Neural progenitor cell (in vitro differentiated cells): ENCODE measurements around the gene MYO1E. TPM values are rescaled to one million over a fixed set of nuclear protein-coding genes. Genes with fewer than 3 reads are reported as not detected.

ENCODE experiments used
- DNase-seq: peaks from one replicate; pipeline ENCODE4 v3.0.0-alpha.2; 2016; ENCODE audit warnings: low spot score
- H2AFZ ChIP-seq: fragments of 200-600 bp; sonication (generic); replicated peaks from 2 replicates; pipeline ENCODE4 v1.6.1; 2016; ENCODE audit warnings: antibody characterized with exemption
- H3F3A ChIP-seq: fragments of 200-600 bp; sonication (generic); 2 replicates; pipeline ENCODE4 v1.6.1; 2016; ENCODE audit warnings: antibody characterized with exemption, low read depth
- H3K27ac ChIP-seq: fragments of 200-600 bp; sonication (generic); 2 replicates; pipeline ENCODE4 v1.5.1; 2016; ENCODE audit warnings: mild to moderate bottlenecking
- H3K27me3 ChIP-seq: fragments of 200-600 bp; sonication (generic); 2 replicates; pipeline ENCODE4 v1.6.1; 2016; ENCODE audit warnings: mild to moderate bottlenecking, moderate library complexity
- H3K36me3 ChIP-seq: fragments of 200-600 bp; sonication (generic); 2 replicates; pipeline ENCODE4 v1.5.1; 2016
- H3K4me1 ChIP-seq: fragments of 200-600 bp; sonication (generic); 2 replicates; pipeline ENCODE4 v1.6.1; 2016; ENCODE audit warnings: mixed run types
- H3K4me2 ChIP-seq: fragments of 200-600 bp; sonication (generic); 2 replicates; pipeline ENCODE4 v1.6.1; 2016
- H3K4me3 ChIP-seq: fragments of 200-600 bp; sonication (generic); 2 replicates; pipeline ENCODE4 v1.5.1; 2016
- H3K79me2 ChIP-seq: fragments of 200-600 bp; sonication (generic); 2 replicates; pipeline ENCODE4 v1.6.1; 2016; ENCODE audit warnings: low read depth
- H3K9ac ChIP-seq: fragments of 200-600 bp; sonication (generic); 2 replicates; pipeline ENCODE4 v1.6.1; 2016
- H3K9me3 ChIP-seq: fragments of 200-600 bp; sonication (generic); 2 replicates; pipeline ENCODE4 v1.5.1; 2016; ENCODE audit warnings: low read depth
- H4K20me1 ChIP-seq: fragments of 200-600 bp; sonication (generic); 2 replicates; pipeline ENCODE4 v1.6.1; 2016; ENCODE audit warnings: low read depth
- H3K27ac Mint-ChIP-seq: 3 replicates; pipeline ENCODE4 v1.8.0; 2021; ENCODE audit warnings: mixed read lengths
- H3K27me3 Mint-ChIP-seq: 2 replicates; pipeline ENCODE4 v1.8.0; 2022; ENCODE audit warnings: low read depth, mild to moderate bottlenecking, inconsistent platforms, moderate library complexity, mixed read lengths; ENCODE audit not compliant: insufficient read depth
- H3K36me3 Mint-ChIP-seq: 3 replicates; pipeline ENCODE4 v1.8.0; 2021; ENCODE audit warnings: mixed read lengths
- H3K4me1 Mint-ChIP-seq: 3 replicates; pipeline ENCODE4 v1.8.0; 2021; ENCODE audit warnings: mixed read lengths
- H3K4me3 Mint-ChIP-seq: 3 replicates; pipeline ENCODE4 v1.8.0; 2021; ENCODE audit warnings: mild to moderate bottlenecking, moderate library complexity, mixed read lengths
- H3K9me3 Mint-ChIP-seq: 3 replicates; pipeline ENCODE4 v1.8.0; 2020; ENCODE audit warnings: mixed read lengths
- EZH2 ChIP-seq: fragments of 200-600 bp; sonication (generic); IDR thresholded peaks from 2 replicates; pipeline ENCODE4 v1.6.1; 2017; ENCODE audit warnings: antibody characterized with exemption, mild to moderate bottlenecking, moderate library complexity
- EZH2phosphoT487 ChIP-seq: fragments of 200-600 bp; sonication (generic); IDR thresholded peaks from 2 replicates; pipeline ENCODE4 v1.6.1; 2017; ENCODE audit warnings: antibody characterized with exemption
- total RNA-seq: library from RNA; depleted of rRNA; stranded (reverse); fragments of >200 nt; gene quantifications from 2 replicates; pipeline ENCODE4 v1.2.3, GENCODE V29; 2015; ENCODE audit warnings: low replicate concordance
- TF ChIP-seq, protein P1 (sequence below): fragments of 200-600 bp; sonication (generic); IDR thresholded peaks from 2 replicates; pipeline ENCODE4 v1.5.1; 2017; ENCODE audit warnings: antibody characterized with exemption, mild to moderate bottlenecking

Gene MYO1E
- total RNA-seq, 1 donor from 2014 or later, result 49.7 TPM

GRCh38 chr15:59294574-59295260 is 78.0 kb downstream of the MYO1E start:
- H3K27me3 Mint-ChIP-seq, result no peaks in the 10 kb centered on the region
- H3K9me3 Mint-ChIP-seq, result no peaks in the 10 kb centered on the region
- H3K27ac Mint-ChIP-seq, result peak overlapping the region; percentile 44
- no peak for DNase-seq
- no peak overlapping the region for H3K4me3 Mint-ChIP-seq
- Histone ChIP-seq H3F3A (peaks cover 22% of the 10 kb centered on the region), H3K9me3 (no peaks in the 10 kb centered on the region), H3K4me3 (no peak overlapping the region), H3K36me3 (no peaks in the 10 kb centered on the region), H3K79me2 (no peaks in the 10 kb centered on the region), H2AFZ (no peak overlapping the region), H3K4me2 (no peak overlapping the region), H3K27me3 (no peaks in the 10 kb centered on the region), H3K9ac (no peak overlapping the region), H3K27ac (no peak overlapping the region), H4K20me1 (peaks cover 10% of the 10 kb centered on the region), H3K4me1 (peaks cover 43% of the 10 kb centered on the region)
- no peaks in the 10 kb centered on the region for H3K36me3 Mint-ChIP-seq
- H3K4me1 Mint-ChIP-seq, result peaks cover 50% of the 10 kb centered on the region
- TF ChIP-seq, protein P1, sequence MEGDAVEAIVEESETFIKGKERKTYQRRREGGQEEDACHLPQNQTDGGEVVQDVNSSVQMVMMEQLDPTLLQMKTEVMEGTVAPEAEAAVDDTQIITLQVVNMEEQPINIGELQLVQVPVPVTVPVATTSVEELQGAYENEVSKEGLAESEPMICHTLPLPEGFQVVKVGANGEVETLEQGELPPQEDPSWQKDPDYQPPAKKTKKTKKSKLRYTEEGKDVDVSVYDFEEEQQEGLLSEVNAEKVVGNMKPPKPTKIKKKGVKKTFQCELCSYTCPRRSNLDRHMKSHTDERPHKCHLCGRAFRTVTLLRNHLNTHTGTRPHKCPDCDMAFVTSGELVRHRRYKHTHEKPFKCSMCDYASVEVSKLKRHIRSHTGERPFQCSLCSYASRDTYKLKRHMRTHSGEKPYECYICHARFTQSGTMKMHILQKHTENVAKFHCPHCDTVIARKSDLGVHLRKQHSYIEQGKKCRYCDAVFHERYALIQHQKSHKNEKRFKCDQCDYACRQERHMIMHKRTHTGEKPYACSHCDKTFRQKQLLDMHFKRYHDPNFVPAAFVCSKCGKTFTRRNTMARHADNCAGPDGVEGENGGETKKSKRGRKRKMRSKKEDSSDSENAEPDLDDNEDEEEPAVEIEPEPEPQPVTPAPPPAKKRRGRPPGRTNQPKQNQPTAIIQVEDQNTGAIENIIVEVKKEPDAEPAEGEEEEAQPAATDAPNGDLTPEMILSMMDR, result no peak
- TF ChIP-seq EZH2 (no peak), EZH2phosphoT487 (no peak)

DNA sequence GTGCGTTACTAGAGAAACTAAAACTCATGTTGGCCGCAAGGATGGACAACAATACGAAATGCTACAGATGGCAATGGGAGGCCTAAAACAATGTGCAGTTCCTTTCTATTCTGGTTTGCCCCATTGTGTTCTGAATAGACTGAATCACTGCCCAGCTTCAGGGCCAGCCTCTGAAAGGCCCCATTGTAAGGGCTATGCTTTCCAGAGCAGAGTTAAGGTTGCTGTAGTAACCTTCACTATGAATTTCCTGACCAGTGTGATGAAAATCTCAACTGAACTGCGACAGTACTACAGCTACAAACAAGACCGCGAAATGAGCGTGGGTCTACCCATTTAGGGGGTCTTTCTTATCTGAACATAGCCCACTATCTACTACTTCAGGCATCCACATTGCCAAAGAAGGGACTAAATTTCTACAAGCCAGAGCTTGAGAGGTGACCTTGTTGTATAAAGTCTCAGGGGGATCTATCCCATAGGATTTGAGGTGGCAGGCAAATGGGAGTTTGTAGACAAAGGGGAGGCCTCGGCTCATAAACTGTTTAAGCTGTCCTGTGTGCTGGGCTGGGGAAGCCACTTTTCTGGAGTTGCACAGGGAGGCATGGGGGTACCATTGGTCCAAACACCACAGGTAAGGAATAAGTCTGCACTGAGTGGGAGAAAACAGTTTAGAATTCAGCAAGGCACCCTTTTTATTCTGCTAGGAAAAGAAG is 80.1 kb downstream of the MYO1E start:
- Histone ChIP-seq H3K27me3 (no peaks in the 10 kb centered on the region), H3K27ac (no peak overlapping the region), H2AFZ (no peak overlapping the region), H4K20me1 (peaks cover 10% of the 10 kb centered on the region), H3K4me3 (no peak overlapping the region), H3K79me2 (no peaks in the 10 kb centered on the region), H3K4me2 (peak overlapping the region; percentile 41), H3K36me3 (no peaks in the 10 kb centered on the region), H3K9ac (no peak overlapping the region), H3K9me3 (no peaks in the 10 kb centered on the region), H3F3A (peaks cover 22% of the 10 kb centered on the region), H3K4me1 (peaks cover 43% of the 10 kb centered on the region)
- no peaks in the 10 kb centered on the region for H3K36me3 Mint-ChIP-seq
- H3K27me3 Mint-ChIP-seq, result no peaks in the 10 kb centered on the region
- H3K4me1 Mint-ChIP-seq, result peaks cover 57% of the 10 kb centered on the region
- H3K9me3 Mint-ChIP-seq, result no peaks in the 10 kb centered on the region
- peak overlapping the region; percentile 40 for H3K4me3 Mint-ChIP-seq
- TF ChIP-seq, protein P1, result no peak
- TF ChIP-seq EZH2phosphoT487 (no peak), EZH2 (no peak)
- peak overlapping the region; percentile 99 for H3K27ac Mint-ChIP-seq
- DNase-seq, result peak; percentile 76

DNA sequence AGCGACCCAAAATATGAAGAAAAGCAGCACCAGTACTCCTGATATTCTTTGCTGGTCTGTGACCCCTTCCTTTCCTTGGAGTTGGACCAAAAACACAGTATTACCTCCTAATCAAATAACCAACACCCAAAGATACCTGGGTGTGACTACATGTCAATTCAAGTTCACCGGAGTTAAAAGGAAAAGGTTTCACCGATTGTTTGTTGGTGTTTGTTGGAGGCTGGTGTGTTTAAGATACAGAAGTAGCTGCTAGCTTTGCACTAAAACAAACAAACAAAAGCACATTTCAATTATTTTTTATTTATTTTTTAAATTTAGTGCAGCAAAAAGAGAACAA is 81.5 kb downstream of the MYO1E start:
- Histone ChIP-seq H3K4me2 (no peak overlapping the region), H3K27ac (no peak overlapping the region), H3K4me3 (no peak overlapping the region), H4K20me1 (peaks cover 10% of the 10 kb centered on the region), H3F3A (peaks cover 22% of the 10 kb centered on the region), H2AFZ (no peak overlapping the region), H3K4me1 (peaks cover 39% of the 10 kb centered on the region), H3K36me3 (no peaks in the 10 kb centered on the region), H3K9me3 (no peaks in the 10 kb centered on the region), H3K27me3 (no peaks in the 10 kb centered on the region), H3K9ac (no peak overlapping the region), H3K79me2 (no peaks in the 10 kb centered on the region)
- Mint-ChIP-seq H3K36me3 (no peaks in the 10 kb centered on the region), H3K27me3 (no peaks in the 10 kb centered on the region), H3K9me3 (no peaks in the 10 kb centered on the region), H3K27ac (peak overlapping the region; percentile 72), H3K4me1 (peaks cover 53% of the 10 kb centered on the region), H3K4me3 (peak overlapping the region; percentile 10)
- TF ChIP-seq EZH2 (no peak), EZH2phosphoT487 (no peak)
- TF ChIP-seq, protein P1, result no peak
- DNase-seq, result no peak
